ENCODE data around the gene HAP1.

The HAP1 gene

GRCh38 chr17:41762841-41763240 lies 28.4 kb upstream of the HAP1 start:
- no peak overlapping the region for H3K4me3 ChIP-seq (replicated peaks in 1 of 2; ENCODE audit: low read depth in 2 of 2, low read length in 2 of 2)
- DNase-seq (ENCODE audit: low read depth in 2 of 2) = no peak
- no peak for TF ChIP-seq CTCF (IDR thresholded peaks at IDR 0.05; ENCODE audit: low read depth, low read length)

- H3K4me3 ChIP-seq (replicated peaks in 1 of 2; ENCODE audit: low read depth in 2 of 2, low read length in 2 of 2) = no peak overlapping the region
- no peak for TF ChIP-seq CTCF (IDR thresholded peaks at IDR 0.05; ENCODE audit: low read depth, low read length)
- DNase-seq (ENCODE audit: low read depth in 2 of 2) = no peak
Measured at GRCh38 chr17:41762391-41762790, 27.9 kb upstream of the HAP1 start.

- no peak overlapping the region for H3K4me3 ChIP-seq (replicated peaks in 1 of 2; ENCODE audit: low read depth in 2 of 2, low read length in 2 of 2)
- no peak for DNase-seq (ENCODE audit: low read depth in 2 of 2)
- TF ChIP-seq CTCF (IDR thresholded peaks at IDR 0.05; ENCODE audit: low read depth, low read length) = no peak
Measured at GRCh38 chr17:41760878-41761277, 26.4 kb upstream of the HAP1 start.

- TF ChIP-seq CTCF (IDR thresholded peaks at IDR 0.05; ENCODE audit: low read depth, low read length) = no peak
- no peak overlapping the region for H3K4me3 ChIP-seq (replicated peaks in 1 of 2; ENCODE audit: low read depth in 2 of 2, low read length in 2 of 2)
- no peak for DNase-seq (ENCODE audit: low read depth in 2 of 2)
Measured at GRCh38 chr17:41758601-41759000, 24.2 kb upstream of the HAP1 start.

- H3K4me3 ChIP-seq (replicated peaks in 1 of 2; ENCODE audit: low read depth in 2 of 2, low read length in 2 of 2) = no peak overlapping the region
- no peak for TF ChIP-seq CTCF (IDR thresholded peaks at IDR 0.05; ENCODE audit: low read depth, low read length)
- no peak for DNase-seq (ENCODE audit: low read depth in 2 of 2)
Measured at GRCh38 chr17:41754066-41754465, 19.6 kb upstream of the HAP1 start.

- no peak for DNase-seq (ENCODE audit: low read depth in 2 of 2)
- no peak for TF ChIP-seq CTCF (IDR thresholded peaks at IDR 0.05; ENCODE audit: low read depth, low read length)
- no peak overlapping the region for H3K4me3 ChIP-seq (replicated peaks in 1 of 2; ENCODE audit: low read depth in 2 of 2, low read length in 2 of 2)
Measured at GRCh38 chr17:41751288-41751687, 16.8 kb upstream of the HAP1 start.

- no peak for DNase-seq (ENCODE audit: low read depth in 2 of 2)
- H3K4me3 ChIP-seq (replicated peaks in 1 of 2; ENCODE audit: low read depth in 2 of 2, low read length in 2 of 2) = no peak overlapping the region
- no peak for TF ChIP-seq CTCF (IDR thresholded peaks at IDR 0.05; ENCODE audit: low read depth, low read length)
Measured at GRCh38 chr17:41750862-41751261, 16.4 kb upstream of the HAP1 start.
